Measurements from ENCODE around the gene ASTN2. TPM values are rescaled to one million over a fixed set of nuclear protein-coding genes. Genes with fewer than 3 reads are reported as not detected.

ASTN2 gene
- polyA plus RNA-seq, 1 donor from 2014 or later = 6.8 TPM

DNA sequence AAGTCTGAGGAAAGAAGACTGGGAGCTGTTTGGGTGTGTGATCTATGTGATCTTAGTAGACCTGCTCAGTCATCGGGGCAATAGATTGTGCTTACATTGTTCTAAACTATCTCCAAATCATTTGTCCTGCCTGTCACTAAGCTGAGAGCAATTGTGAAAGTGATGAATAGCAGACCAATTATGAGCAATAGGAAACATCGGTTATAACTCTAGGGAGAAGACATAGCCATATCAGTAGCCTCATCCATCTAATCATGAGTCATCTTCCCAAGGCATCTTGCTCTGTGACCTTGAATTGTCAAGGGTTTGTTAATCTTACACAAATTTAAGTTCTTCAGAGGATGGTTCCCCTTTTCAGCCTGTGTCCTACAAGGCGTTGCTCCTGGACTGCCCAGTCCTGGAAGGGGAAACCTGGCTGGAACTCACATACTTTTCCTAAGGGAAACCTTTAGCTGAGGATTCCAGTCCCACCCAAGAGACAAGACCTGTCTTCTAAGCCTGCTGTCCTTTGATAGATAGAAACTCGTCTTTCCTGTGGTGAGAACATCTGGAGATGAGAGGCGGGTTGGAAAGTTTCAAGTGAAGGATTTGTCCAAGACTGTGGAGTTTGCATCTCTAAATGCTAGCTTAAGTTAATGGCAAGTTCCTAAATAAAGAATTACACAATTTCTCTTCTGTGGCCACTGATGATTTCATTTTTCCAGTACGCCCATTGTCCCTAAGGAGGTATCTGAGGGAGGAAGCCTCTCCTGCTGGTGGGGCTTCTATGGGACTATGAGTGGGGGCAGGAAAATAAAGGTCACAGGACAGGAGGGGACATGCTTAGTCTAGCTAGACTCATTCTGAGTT, 781.6 kb downstream of the ASTN2 start:
- H3K9me2 ChIP-seq (ENCODE audit: insufficient read depth, low read length) = no peaks in the 10 kb centered on the region
- H3K4me3 ChIP-seq (ENCODE audit: low read length) = no peak overlapping the region
- no peak overlapping the region for H3K9ac ChIP-seq (ENCODE audit: low read length)
- H3K27ac ChIP-seq (ENCODE audit: low read length) = no peak overlapping the region
- no peaks in the 10 kb centered on the region for H3K79me2 ChIP-seq (replicated peaks; ENCODE audit: insufficient read depth, low read length)
- no peak for TF ChIP-seq SMC3 (conservative IDR thresholded peaks at IDR 0.05; ENCODE audit: poor library complexity)
- TF ChIP-seq, protein P1, sequence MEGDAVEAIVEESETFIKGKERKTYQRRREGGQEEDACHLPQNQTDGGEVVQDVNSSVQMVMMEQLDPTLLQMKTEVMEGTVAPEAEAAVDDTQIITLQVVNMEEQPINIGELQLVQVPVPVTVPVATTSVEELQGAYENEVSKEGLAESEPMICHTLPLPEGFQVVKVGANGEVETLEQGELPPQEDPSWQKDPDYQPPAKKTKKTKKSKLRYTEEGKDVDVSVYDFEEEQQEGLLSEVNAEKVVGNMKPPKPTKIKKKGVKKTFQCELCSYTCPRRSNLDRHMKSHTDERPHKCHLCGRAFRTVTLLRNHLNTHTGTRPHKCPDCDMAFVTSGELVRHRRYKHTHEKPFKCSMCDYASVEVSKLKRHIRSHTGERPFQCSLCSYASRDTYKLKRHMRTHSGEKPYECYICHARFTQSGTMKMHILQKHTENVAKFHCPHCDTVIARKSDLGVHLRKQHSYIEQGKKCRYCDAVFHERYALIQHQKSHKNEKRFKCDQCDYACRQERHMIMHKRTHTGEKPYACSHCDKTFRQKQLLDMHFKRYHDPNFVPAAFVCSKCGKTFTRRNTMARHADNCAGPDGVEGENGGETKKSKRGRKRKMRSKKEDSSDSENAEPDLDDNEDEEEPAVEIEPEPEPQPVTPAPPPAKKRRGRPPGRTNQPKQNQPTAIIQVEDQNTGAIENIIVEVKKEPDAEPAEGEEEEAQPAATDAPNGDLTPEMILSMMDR (IDR thresholded peaks at IDR 0.05; ENCODE audit: poor library complexity, severe bottlenecking) = no peak
- TF ChIP-seq EP300 (conservative IDR thresholded peaks at IDR 0.05; ENCODE audit: poor library complexity, severe bottlenecking) = no peak
- no peak for TF ChIP-seq RAD21 (conservative IDR thresholded peaks at IDR 0.05)
- H3K27me3 ChIP-seq (ENCODE audit: insufficient read depth, low read depth, low read length) = no peaks in the 10 kb centered on the region
- no peak overlapping the region for H2AFZ ChIP-seq (ENCODE audit: low read depth, low read length)
- no peaks in the 10 kb centered on the region for H3K9me3 ChIP-seq (ENCODE audit: low read length)
- no peaks in the 10 kb centered on the region for H3K36me3 ChIP-seq (ENCODE audit: insufficient read depth, low read length)
- no peak overlapping the region for H3K4me2 ChIP-seq (ENCODE audit: low read length)
- no peaks in the 10 kb centered on the region for H3F3A ChIP-seq (ENCODE audit: insufficient read depth, low read length, poor library complexity, severe bottlenecking)
- no peaks in the 10 kb centered on the region for H4K20me1 ChIP-seq (ENCODE audit: insufficient read depth)

DNA sequence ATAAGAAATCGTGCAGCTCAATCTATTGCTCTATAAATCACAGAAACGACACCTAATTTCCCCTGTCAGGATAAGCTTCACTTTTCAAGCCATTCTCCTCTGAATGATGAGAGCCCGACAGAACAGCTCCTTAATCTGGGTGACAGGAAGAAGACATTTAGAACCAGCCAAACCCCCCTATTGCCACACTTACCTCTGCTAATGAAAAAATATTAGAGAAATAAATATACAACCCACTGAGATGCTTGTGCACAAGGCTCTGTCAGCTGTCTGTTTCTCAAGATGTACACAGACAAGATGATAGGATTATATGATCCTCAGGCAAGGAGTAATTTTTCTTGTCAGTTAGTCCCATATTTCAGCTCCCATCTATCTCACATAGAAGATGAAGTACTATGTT, 785.2 kb downstream of the ASTN2 start:
- H4K20me1 ChIP-seq (ENCODE audit: insufficient read depth) = no peaks in the 10 kb centered on the region
- H3K4me2 ChIP-seq (ENCODE audit: low read length) = no peak overlapping the region
- no peaks in the 10 kb centered on the region for H3K36me3 ChIP-seq (ENCODE audit: insufficient read depth, low read length)
- no peak overlapping the region for H2AFZ ChIP-seq (ENCODE audit: low read depth, low read length)
- TF ChIP-seq EP300 (conservative IDR thresholded peaks at IDR 0.05; ENCODE audit: poor library complexity, severe bottlenecking) (peak; percentile 99), TAF1 (IDR thresholded peaks at IDR 0.05; ENCODE audit: low read depth) (no peak), SMC3 (conservative IDR thresholded peaks at IDR 0.05; ENCODE audit: poor library complexity) (no peak), POLR2AphosphoS5 (IDR thresholded peaks at IDR 0.05) (peak; percentile 99), MXI1 (conservative IDR thresholded peaks at IDR 0.05; ENCODE audit: poor library complexity, severe bottlenecking) (peak; percentile 18), RAD21 (conservative IDR thresholded peaks at IDR 0.05) (peak; percentile 16)
- TF ChIP-seq, protein P2, sequence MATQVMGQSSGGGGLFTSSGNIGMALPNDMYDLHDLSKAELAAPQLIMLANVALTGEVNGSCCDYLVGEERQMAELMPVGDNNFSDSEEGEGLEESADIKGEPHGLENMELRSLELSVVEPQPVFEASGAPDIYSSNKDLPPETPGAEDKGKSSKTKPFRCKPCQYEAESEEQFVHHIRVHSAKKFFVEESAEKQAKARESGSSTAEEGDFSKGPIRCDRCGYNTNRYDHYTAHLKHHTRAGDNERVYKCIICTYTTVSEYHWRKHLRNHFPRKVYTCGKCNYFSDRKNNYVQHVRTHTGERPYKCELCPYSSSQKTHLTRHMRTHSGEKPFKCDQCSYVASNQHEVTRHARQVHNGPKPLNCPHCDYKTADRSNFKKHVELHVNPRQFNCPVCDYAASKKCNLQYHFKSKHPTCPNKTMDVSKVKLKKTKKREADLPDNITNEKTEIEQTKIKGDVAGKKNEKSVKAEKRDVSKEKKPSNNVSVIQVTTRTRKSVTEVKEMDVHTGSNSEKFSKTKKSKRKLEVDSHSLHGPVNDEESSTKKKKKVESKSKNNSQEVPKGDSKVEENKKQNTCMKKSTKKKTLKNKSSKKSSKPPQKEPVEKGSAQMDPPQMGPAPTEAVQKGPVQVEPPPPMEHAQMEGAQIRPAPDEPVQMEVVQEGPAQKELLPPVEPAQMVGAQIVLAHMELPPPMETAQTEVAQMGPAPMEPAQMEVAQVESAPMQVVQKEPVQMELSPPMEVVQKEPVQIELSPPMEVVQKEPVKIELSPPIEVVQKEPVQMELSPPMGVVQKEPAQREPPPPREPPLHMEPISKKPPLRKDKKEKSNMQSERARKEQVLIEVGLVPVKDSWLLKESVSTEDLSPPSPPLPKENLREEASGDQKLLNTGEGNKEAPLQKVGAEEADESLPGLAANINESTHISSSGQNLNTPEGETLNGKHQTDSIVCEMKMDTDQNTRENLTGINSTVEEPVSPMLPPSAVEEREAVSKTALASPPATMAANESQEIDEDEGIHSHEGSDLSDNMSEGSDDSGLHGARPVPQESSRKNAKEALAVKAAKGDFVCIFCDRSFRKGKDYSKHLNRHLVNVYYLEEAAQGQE (IDR thresholded peaks at IDR 0.05; ENCODE audit: borderline replicate concordance) = peak; percentile 88
- H3K27ac ChIP-seq (ENCODE audit: low read length) = peak overlapping the region; percentile 6
- no peak overlapping the region for H3K4me3 ChIP-seq (ENCODE audit: low read length)
- H3K9ac ChIP-seq (ENCODE audit: low read length) = no peak overlapping the region
- H3K9me2 ChIP-seq (ENCODE audit: insufficient read depth, low read length) = no peaks in the 10 kb centered on the region
- no peaks in the 10 kb centered on the region for H3F3A ChIP-seq (ENCODE audit: insufficient read depth, low read length, poor library complexity, severe bottlenecking)
- H3K27me3 ChIP-seq (ENCODE audit: insufficient read depth, low read depth, low read length) = no peaks in the 10 kb centered on the region
- H3K9me3 ChIP-seq (ENCODE audit: low read length) = no peaks in the 10 kb centered on the region
- H3K79me2 ChIP-seq (replicated peaks; ENCODE audit: insufficient read depth, low read length) = no peaks in the 10 kb centered on the region
